Hepatocyte (in vitro differentiated cells): Measurements from ENCODE around the gene CMTM8.

Experiments used
- EZH2phosphoT487 ChIP-seq: fragments of 200-600 bp; sonication (generic); IDR thresholded peaks from one replicate; pipeline ENCODE4 v1.6.1; 2018; ENCODE audit warnings: antibody characterized with exemption, mild to moderate bottlenecking, low read depth, moderate library complexity; ENCODE audit not compliant: unreplicated experiment, severe bottlenecking
- TF ChIP-seq, protein P1 (sequence below): fragments of 200-600 bp; sonication (generic); IDR thresholded peaks from 2 replicates; pipeline ENCODE4 v1.5.1; 2016; ENCODE audit warnings: antibody characterized with exemption, mild to moderate bottlenecking; ENCODE audit not compliant: poor library complexity

DNA sequence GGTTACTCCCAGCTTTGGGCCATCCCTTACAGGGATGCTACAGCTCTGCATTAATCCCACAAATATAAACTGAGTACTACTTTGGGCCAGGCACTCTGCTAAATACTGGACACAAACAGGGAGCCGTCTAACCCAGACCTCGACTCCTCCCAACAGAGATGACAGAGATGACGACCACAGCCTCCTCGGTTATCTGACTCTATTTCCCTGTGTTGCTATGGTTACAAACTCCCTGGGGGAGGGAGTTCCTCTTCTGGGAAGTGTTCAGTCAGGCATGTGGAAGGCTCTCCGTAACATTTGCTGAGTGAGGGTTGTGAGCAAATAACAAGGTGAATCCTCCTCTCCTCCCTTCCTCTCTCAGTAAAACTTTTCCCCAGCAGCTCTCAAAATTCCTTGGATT is 146.5 kb downstream of the CMTM8 start:
- TF ChIP-seq, protein P1, sequence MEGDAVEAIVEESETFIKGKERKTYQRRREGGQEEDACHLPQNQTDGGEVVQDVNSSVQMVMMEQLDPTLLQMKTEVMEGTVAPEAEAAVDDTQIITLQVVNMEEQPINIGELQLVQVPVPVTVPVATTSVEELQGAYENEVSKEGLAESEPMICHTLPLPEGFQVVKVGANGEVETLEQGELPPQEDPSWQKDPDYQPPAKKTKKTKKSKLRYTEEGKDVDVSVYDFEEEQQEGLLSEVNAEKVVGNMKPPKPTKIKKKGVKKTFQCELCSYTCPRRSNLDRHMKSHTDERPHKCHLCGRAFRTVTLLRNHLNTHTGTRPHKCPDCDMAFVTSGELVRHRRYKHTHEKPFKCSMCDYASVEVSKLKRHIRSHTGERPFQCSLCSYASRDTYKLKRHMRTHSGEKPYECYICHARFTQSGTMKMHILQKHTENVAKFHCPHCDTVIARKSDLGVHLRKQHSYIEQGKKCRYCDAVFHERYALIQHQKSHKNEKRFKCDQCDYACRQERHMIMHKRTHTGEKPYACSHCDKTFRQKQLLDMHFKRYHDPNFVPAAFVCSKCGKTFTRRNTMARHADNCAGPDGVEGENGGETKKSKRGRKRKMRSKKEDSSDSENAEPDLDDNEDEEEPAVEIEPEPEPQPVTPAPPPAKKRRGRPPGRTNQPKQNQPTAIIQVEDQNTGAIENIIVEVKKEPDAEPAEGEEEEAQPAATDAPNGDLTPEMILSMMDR, result no peak
- TF ChIP-seq EZH2phosphoT487, result no peak
